Adipocyte (in vitro differentiated cells): ENCODE results near the gene NAGLU.
A peak's percentile ranks its signal among the peaks of the same experiment; 100 is the strongest.
"Not testable (repeated sequence)": the region's sequence is repeated elsewhere in the genome, so short reads cannot be mapped to it uniquely, and the experiment has no call there.

Experiments
- DNase-seq: peaks from one replicate; pipeline ENCODE4 v3.0.0-alpha.2; 2015; ENCODE audit warnings: low read depth
- H3K27me3 ChIP-seq: replicated peaks from 2 replicates; pipeline ENCODE4 v1.7.0; 2013; ENCODE audit warnings: mild to moderate bottlenecking, low read length, moderate library complexity; ENCODE audit not compliant: control insufficient read depth, insufficient read depth
- H3K36me3 ChIP-seq: 2 replicates; pipeline ENCODE4 v1.7.0; 2013; ENCODE audit warnings: low read length, mild to moderate bottlenecking, moderate library complexity; ENCODE audit not compliant: control insufficient read depth, insufficient read depth, severe bottlenecking
- H3K4me1 ChIP-seq: 2 replicates; pipeline ENCODE4 v1.7.0; 2013; ENCODE audit warnings: mild to moderate bottlenecking, low read length, moderate library complexity; ENCODE audit not compliant: control insufficient read depth, insufficient read depth
- H3K4me3 ChIP-seq: 2 replicates; pipeline ENCODE4 v1.7.0; 2013; ENCODE audit warnings: mild to moderate bottlenecking, low read length, moderate library complexity
- H3K9ac ChIP-seq: 2 replicates; pipeline ENCODE4 v1.7.0; 2013; ENCODE audit warnings: mild to moderate bottlenecking, low read length, moderate library complexity
- H3K9me3 ChIP-seq: 2 replicates; pipeline ENCODE4 v1.7.0; 2013; ENCODE audit warnings: mild to moderate bottlenecking, low read length, moderate library complexity; ENCODE audit not compliant: control insufficient read depth

NAGLU gene

GRCh38 chr17:42536372-42537155 lies 523 bp downstream of the NAGLU start:
- H3K9me3 ChIP-seq: no peaks in the 10 kb centered on the region
- H3K36me3 ChIP-seq: peaks cover 33% of the 10 kb centered on the region
- peaks cover 21% of the 10 kb centered on the region for H3K4me1 ChIP-seq
- peak overlapping the region; percentile 90 for H3K4me3 ChIP-seq
- DNase-seq: peak; percentile 80
- H3K9ac ChIP-seq: peak overlapping the region; percentile 89
- no peaks in the 10 kb centered on the region for H3K27me3 ChIP-seq

- Histone ChIP-seq H3K27me3 (no peaks in the 10 kb centered on the region), H3K4me1 (peaks cover 18% of the 10 kb centered on the region), H3K9ac (peak overlapping the region; percentile 89), H3K36me3 (peaks cover 37% of the 10 kb centered on the region), H3K4me3 (peak overlapping the region; percentile 90), H3K9me3 (no peaks in the 10 kb centered on the region)
- DNase-seq: no peak
Measured at GRCh38 chr17:42537156-42537805, 1.2 kb downstream of the NAGLU start.

DNA sequence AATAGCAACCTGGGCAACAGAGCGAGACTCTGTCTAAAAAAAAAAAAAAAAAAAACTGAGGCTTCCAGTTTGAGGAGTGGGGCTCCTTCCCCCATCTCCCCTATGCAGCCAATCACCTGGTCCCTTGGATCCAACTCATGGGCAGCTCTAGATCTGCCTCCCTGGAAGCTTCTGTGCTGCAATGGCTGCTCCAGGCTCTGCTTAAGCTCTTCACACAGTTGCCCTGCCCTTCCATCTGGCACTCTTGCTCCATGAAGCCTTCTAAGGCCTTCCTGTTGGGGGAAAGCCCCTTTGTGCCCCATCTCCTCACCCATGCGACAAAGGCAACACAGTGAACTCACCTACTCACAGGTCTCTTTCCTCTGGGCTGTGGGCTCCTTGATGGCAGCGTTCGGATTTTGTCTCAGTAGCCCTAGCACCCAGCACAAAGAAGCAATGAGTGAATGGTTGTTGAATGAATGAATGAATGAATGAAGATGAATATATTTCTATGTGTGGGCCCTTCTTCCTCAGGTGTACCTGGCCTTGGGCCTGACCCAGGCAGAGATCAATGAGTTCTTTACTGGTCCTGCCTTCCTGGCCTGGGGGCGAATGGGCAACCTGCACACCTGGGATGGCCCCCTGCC lies 1.9 kb downstream of the NAGLU start:
- H3K27me3 ChIP-seq: no peaks in the 10 kb centered on the region
- no peaks in the 10 kb centered on the region for H3K9me3 ChIP-seq
- DNase-seq: no peak
- H3K36me3 ChIP-seq: peaks cover 44% of the 10 kb centered on the region
- H3K9ac ChIP-seq: peak overlapping the region; percentile 89
- H3K4me1 ChIP-seq: peaks cover 18% of the 10 kb centered on the region
- peak overlapping the region; percentile 90 for H3K4me3 ChIP-seq

- Histone ChIP-seq H3K27me3 (no peaks in the 10 kb centered on the region), H3K9me3 (no peaks in the 10 kb centered on the region), H3K4me1 (peaks cover 18% of the 10 kb centered on the region), H3K4me3 (no peak overlapping the region), H3K36me3 (peaks cover 49% of the 10 kb centered on the region), H3K9ac (no peak overlapping the region)
- DNase-seq: no peak
Measured at GRCh38 chr17:42538482-42538881, 2.4 kb downstream of the NAGLU start.

DNA sequence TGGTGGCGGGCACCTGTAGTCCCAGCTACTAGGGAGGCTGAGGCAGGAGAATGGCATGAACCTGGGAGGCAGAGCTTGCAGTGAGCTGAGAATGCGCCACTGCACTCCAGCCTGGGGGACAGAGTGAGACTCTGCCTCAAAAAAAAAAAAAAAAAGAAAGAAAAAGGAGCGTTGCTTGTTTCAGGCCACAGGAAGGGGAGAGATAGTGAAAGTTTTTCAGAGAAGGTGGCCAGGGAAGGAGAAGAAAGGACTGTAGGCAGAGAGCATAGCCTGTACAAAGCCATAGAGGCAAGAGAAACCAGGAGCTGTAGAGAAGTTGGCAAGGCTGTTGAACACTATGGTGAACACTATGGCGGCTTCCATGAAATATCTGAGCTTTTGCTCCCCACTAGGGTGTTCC lies 4.5 kb downstream of the NAGLU start:
- H3K36me3 ChIP-seq: peaks cover 67% of the 10 kb centered on the region
- not testable (repeated sequence) for H3K27me3 ChIP-seq, H3K4me3 ChIP-seq, DNase-seq, H3K9ac ChIP-seq, H3K9me3 ChIP-seq
- H3K4me1 ChIP-seq: peaks cover 12% of the 10 kb centered on the region

GRCh38 chr17:42541041-42541833 lies 5.2 kb downstream of the NAGLU start:
- Histone ChIP-seq H3K9ac (no peak overlapping the region), H3K27me3 (no peaks in the 10 kb centered on the region), H3K36me3 (peaks cover 67% of the 10 kb centered on the region), H3K4me1 (peaks cover 9% of the 10 kb centered on the region), H3K4me3 (no peak overlapping the region), H3K9me3 (no peaks in the 10 kb centered on the region)
- DNase-seq: no peak

DNA sequence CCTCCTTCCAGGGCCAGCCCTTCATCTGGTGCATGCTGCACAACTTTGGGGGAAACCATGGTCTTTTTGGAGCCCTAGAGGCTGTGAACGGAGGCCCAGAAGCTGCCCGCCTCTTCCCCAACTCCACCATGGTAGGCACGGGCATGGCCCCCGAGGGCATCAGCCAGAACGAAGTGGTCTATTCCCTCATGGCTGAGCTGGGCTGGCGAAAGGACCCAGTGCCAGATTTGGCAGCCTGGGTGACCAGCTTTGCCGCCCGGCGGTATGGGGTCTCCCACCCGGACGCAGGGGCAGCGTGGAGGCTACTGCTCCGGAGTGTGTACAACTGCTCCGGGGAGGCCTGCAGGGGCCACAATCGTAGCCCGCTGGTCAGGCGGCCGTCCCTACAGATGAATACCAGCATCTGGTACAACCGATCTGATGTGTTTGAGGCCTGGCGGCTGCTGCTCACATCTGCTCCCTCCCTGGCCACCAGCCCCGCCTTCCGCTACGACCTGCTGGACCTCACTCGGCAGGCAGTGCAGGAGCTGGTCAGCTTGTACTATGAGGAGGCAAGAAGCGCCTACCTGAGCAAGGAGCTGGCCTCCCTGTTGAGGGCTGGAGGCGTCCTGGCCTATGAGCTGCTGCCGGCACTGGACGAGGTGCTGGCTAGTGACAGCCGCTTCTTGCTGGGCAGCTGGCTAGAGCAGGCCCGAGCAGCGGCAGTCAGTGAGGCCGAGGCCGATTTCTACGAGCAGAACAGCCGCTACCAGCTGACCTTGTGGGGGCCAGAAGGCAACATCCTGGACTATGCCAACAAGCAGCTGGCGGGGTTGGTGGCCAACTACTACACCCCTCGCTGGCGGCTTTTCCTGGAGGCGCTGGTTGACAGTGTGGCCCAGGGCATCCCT lies 7.4 kb downstream of the NAGLU start:
- Histone ChIP-seq H3K36me3 (peaks cover 63% of the 10 kb centered on the region), H3K27me3 (no peaks in the 10 kb centered on the region), H3K4me3 (no peak overlapping the region), H3K4me1 (no peaks in the 10 kb centered on the region), H3K9me3 (no peaks in the 10 kb centered on the region), H3K9ac (no peak overlapping the region)
- DNase-seq: no peak

DNA sequence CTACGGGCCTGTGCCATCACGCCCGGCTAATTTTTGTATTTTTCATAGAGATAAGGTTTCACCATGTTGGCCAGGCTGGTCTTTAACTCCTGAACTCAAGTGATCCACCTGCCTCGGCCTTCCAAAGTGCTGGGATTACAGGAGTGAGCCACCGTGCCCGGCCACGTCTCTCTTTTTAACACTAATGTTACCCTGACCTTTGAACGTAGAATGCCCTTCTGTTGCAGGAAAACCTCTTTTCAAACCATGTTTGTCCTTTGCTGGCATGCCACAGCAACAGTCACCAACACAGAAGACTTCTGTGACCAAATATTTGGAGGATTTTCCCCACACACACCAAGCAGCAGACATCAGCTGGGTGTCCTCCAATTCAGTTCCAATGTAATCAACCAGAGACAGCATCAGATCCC lies 8.8 kb downstream of the NAGLU start:
- Histone ChIP-seq H3K4me1 (no peaks in the 10 kb centered on the region), H3K27me3 (no peaks in the 10 kb centered on the region), H3K9me3 (no peaks in the 10 kb centered on the region)

DNA sequence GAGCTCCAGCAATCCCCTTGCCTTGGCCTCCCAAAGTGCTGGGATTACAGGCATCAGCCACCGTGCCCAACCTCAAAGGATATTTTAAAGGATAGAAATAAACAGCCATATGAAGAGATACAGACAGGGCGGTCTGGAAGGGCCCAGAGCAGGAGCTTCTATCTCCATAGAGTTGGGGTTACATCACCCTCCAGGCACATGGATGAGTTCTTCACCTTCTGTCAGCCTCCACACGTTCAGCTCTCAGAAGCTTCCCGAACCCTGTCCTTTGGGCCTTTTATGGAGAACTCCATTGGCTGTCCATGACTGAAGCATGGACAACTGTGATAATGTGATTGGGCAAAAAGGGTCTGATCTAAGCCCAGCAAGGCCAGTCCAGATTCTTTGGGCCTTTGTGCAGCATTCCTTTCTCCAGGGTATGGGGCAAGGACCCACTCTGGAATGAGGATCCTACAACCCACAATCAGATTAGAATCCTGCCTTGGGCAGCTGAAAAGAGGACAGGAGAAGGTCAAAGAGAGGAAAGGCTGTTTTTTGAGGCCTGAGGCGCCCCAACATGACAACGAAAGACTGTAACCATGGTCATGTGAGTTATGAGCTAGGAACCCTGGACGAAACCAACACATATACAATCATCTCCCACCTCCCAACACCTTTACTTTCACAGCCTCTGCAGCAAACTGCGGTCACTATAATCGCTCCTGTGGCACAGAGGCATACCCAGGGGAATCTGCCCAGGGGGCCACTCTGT lies 9.9 kb downstream of the NAGLU start:
- not testable (repeated sequence) for H3K9ac ChIP-seq, H3K4me1 ChIP-seq, H3K9me3 ChIP-seq, H3K27me3 ChIP-seq, DNase-seq, H3K4me3 ChIP-seq
- peaks cover 40% of the 10 kb centered on the region for H3K36me3 ChIP-seq

More for the DNA sequence above, 8.8 kb downstream of the NAGLU start:
- H3K36me3 ChIP-seq: peaks cover 48% of the 10 kb centered on the region
- H3K9ac ChIP-seq: no peak overlapping the region
- DNase-seq: no peak
- no peak overlapping the region for H3K4me3 ChIP-seq

DNA sequence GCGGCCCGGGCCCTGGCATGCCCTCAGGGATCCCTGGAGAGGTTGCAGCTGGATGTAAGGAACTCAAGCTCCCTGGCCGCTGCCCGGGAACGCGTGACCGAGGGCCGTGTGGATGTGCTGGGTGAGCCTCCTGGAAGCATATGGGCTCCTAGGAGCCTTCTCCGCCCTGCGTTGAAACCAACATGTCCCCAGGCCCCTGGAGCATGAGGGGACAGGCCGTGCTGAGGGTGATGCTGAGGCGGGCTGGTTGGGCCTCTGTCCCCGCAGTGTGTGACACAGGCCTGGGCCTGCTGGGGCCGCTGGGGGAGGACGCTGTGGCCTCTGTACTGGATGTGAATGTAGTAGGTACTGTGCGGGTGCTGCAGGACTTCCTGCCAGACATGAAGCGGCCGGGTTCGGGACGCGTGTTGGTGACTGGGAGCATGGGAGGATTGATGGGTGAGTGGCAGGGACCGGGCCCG lies 11.0 kb downstream of the NAGLU start:
- Histone ChIP-seq H3K4me1 (no peaks in the 10 kb centered on the region), H3K9me3 (no peaks in the 10 kb centered on the region)

More for the DNA sequence above, 11.0 kb downstream of the NAGLU start:
- no peaks in the 10 kb centered on the region for H3K27me3 ChIP-seq
- H3K9ac ChIP-seq: no peak overlapping the region
- DNase-seq: no peak
- H3K36me3 ChIP-seq: peaks cover 32% of the 10 kb centered on the region
- H3K4me3 ChIP-seq: no peak overlapping the region
